ENCODE data around the gene PIAS1. TPM values are rescaled to one million over a fixed set of nuclear protein-coding genes. Genes with fewer than 3 reads are reported as not detected.

The PIAS1 gene
- total and polyA plus RNA-seq, 2 donors (not counting 3 experiments of a cell fraction or from before 2014, with no cell fraction given): 23.7 to 24.2 TPM

GRCh38 chr15:68029959-68030358 lies 24.2 kb upstream of the PIAS1 start:
- no peaks in the 10 kb centered on the region for H4K20me1 ChIP-seq (replicated peaks; ENCODE audit: control insufficient read depth, extremely low read depth, insufficient read depth, low read length)
- no peaks in the 10 kb centered on the region for H3K36me3 ChIP-seq (ENCODE audit: control insufficient read depth in 2 of 2, extremely low read depth in 1 of 2, insufficient read depth in 2 of 2, low read length in 2 of 2)
- no TSS peak for BruUV-seq (replicated peaks)
- no peak for FAIRE-seq
- no peak overlapping the region for H3K9ac ChIP-seq (replicated peaks; ENCODE audit: extremely low read depth, insufficient read depth, low read length)
- intact Hi-C loops (cut with micrococcal nuclease) (no loop called here), dilution Hi-C loops (cut with MboI; ENCODE audit: extremely low pct_ligation_motif_present, low sequenced_read_pairs) (no loop called here)
- TF ChIP-seq GATA2 (IDR thresholded peaks at IDR 0.05; ENCODE audit: insufficient read depth, insufficient read length, low read depth, low read length) (no peak), POLR2A (IDR thresholded peaks at IDR 0.05; ENCODE audit: low read depth, low read length) (no peak), MYC (IDR thresholded peaks at IDR 0.05; ENCODE audit: low read depth, low read length) (no peak), EZH2 (IDR thresholded peaks at IDR 0.05; ENCODE audit: borderline replicate concordance, low read depth, low read length, severe bottlenecking) (no peak), JUN (IDR thresholded peaks at IDR 0.05; ENCODE audit: borderline replicate concordance, insufficient read depth, insufficient read length, low read depth) (no peak), FOS (IDR thresholded peaks at IDR 0.05; ENCODE audit: borderline replicate concordance, insufficient read depth, low read length) (no peak), POLR2AphosphoS5 (IDR thresholded peaks at IDR 0.05; ENCODE audit: insufficient read depth, low read depth, low read length) (no peak)
- TF ChIP-seq, protein P1, sequence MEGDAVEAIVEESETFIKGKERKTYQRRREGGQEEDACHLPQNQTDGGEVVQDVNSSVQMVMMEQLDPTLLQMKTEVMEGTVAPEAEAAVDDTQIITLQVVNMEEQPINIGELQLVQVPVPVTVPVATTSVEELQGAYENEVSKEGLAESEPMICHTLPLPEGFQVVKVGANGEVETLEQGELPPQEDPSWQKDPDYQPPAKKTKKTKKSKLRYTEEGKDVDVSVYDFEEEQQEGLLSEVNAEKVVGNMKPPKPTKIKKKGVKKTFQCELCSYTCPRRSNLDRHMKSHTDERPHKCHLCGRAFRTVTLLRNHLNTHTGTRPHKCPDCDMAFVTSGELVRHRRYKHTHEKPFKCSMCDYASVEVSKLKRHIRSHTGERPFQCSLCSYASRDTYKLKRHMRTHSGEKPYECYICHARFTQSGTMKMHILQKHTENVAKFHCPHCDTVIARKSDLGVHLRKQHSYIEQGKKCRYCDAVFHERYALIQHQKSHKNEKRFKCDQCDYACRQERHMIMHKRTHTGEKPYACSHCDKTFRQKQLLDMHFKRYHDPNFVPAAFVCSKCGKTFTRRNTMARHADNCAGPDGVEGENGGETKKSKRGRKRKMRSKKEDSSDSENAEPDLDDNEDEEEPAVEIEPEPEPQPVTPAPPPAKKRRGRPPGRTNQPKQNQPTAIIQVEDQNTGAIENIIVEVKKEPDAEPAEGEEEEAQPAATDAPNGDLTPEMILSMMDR (IDR thresholded peaks at IDR 0.05; ENCODE audit: extremely low read depth in 1 of 2, insufficient read depth in 1 of 2, low read depth in 1 of 2, low read length in 2 of 2): no peak
- TF ChIP-seq, protein P2, sequence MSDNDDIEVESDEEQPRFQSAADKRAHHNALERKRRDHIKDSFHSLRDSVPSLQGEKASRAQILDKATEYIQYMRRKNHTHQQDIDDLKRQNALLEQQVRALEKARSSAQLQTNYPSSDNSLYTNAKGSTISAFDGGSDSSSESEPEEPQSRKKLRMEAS (IDR thresholded peaks at IDR 0.05; ENCODE audit: insufficient read depth, insufficient read length): no peak
- H2AFZ ChIP-seq (ENCODE audit: low read depth, low read length): no peak overlapping the region
- ChIA-PET CTCF (interaction anchor here (0.6 to 1.0 kb wide), 2 partner anchors 9 to 895 kb away, joined by 3 to 5 read pairs; no protein-coding TSS in a partner anchor), POLR2A (interaction anchor here (0.7 kb wide), 1 partner anchor 1322 kb away, joined by 5 read pairs; no protein-coding TSS in a partner anchor)
- no peak overlapping the region for H3K27ac ChIP-seq (ENCODE audit: insufficient read depth, low read depth, low read length)
- no peak for DNase-seq (ENCODE audit: low read depth, low spot score)
- H3K4me3 ChIP-seq (replicated peaks in 1 of 3; ENCODE audit: insufficient read depth in 1 of 3, low read depth in 1 of 3, low read length in 3 of 3): no peak overlapping the region
- no peak overlapping the region for H3K4me2 ChIP-seq (ENCODE audit: insufficient read depth, low read length)
- no peaks in the 10 kb centered on the region for H3K9me3 ChIP-seq (replicated peaks; ENCODE audit: control insufficient read depth, insufficient read depth, low read length)
- no peaks in the 10 kb centered on the region for H3K9me1 ChIP-seq (replicated peaks; ENCODE audit: control insufficient read depth, extremely low read depth, insufficient read depth, low read length)
- H3K4me1 ChIP-seq (ENCODE audit: control insufficient read depth, extremely low read depth, insufficient read depth, low read length): no peaks in the 10 kb centered on the region
- peaks cover 4 to 12% of the 10 kb centered on the region in 2 experiments for H3K27me3 ChIP-seq (ENCODE audit: control insufficient read depth in 2 of 2, insufficient read depth in 2 of 2, low read length in 2 of 2)
- no peaks in the 10 kb centered on the region for H3K79me2 ChIP-seq (ENCODE audit: control insufficient read depth, insufficient read depth, low read length)

All from endothelial cell of umbilical vein (primary cell).